Lower lobe of right lung (tissue), 2 donors: ENCODE results near the gene TXNRD1. TPM values are rescaled to one million over a fixed set of nuclear protein-coding genes. Genes with fewer than 3 reads are reported as not detected.

Source experiments
- ATAC-seq, 2 donors: fragments of 200-7000 bp; cut with Tn5 transposase; one replicate each; pipeline ENCODE4 v1.9.1; 2020 to 2022; ENCODE audit warnings: mild to moderate bottlenecking in 2 of 2, moderate library complexity in 2 of 2
- DNase-seq: peaks from one replicate; pipeline ENCODE4 v3.0.0-alpha.2; 2020
- H3K27ac ChIP-seq: fragments of 200-600 bp; one replicate; pipeline ENCODE4 v1.8.0; 2022
- H3K27me3 ChIP-seq: fragments of 200-600 bp; one replicate; pipeline ENCODE4 v1.8.0; 2022; ENCODE audit warnings: low read depth
- H3K36me3 ChIP-seq: fragments of 200-600 bp; one replicate; pipeline ENCODE4 v1.8.0; 2022; ENCODE audit warnings: mild to moderate bottlenecking
- H3K4me1 ChIP-seq: fragments of 200-600 bp; one replicate; pipeline ENCODE4 v1.8.0; 2022
- H3K4me3 ChIP-seq: fragments of 200-600 bp; one replicate; pipeline ENCODE4 v1.8.0; 2022; ENCODE audit warnings: mild to moderate bottlenecking
- H3K9me3 ChIP-seq: fragments of 200-600 bp; one replicate; pipeline ENCODE4 v1.8.0; 2022
- CTCF ChIP-seq: fragments of 200-600 bp; IDR thresholded peaks from one replicate; pipeline ENCODE4 v1.8.0; 2022; ENCODE audit warnings: antibody characterized with exemption, mild to moderate bottlenecking
- intact Hi-C: fragments of 100-400 bp; cut with DNase I; formaldehyde crosslinking; loops from one replicate; pipeline ENCODE4 v1.11.0; 2022
- total RNA-seq: library from RNA; stranded (reverse); fragmentation: NEBNext Ultra II Directional; extraction: Animal tissue kit (Norgen Biotek cat#: 25700); gene quantifications from one replicate; pipeline ENCODE4 v1.2.1, GENCODE V29; 2021
- donor health status: DM: no; HTN: yes; CAD: no; lungs with severe emphysema.

The TXNRD1 gene
- total RNA-seq, 1 donor from 2014 or later: 144 TPM

- no peak overlapping the region for H3K27ac ChIP-seq
- no peak for TF ChIP-seq CTCF
- H3K27me3 ChIP-seq: no peaks in the 10 kb centered on the region
- no peak for ATAC-seq
- no peaks in the 10 kb centered on the region for H3K9me3 ChIP-seq
- H3K4me1 ChIP-seq: no peaks in the 10 kb centered on the region
- H3K36me3 ChIP-seq: no peaks in the 10 kb centered on the region
- H3K4me3 ChIP-seq: no peak overlapping the region
- no peak for DNase-seq
- intact Hi-C loops: no loop called here
Observed at GRCh38 chr12:104279164-104279563, 63.6 kb downstream of the TXNRD1 start.

GRCh38 chr12:104280111-104280510 lies 64.5 kb downstream of the TXNRD1 start:
- no peak overlapping the region for H3K4me3 ChIP-seq
- intact Hi-C loops: no loop called here
- no peaks in the 10 kb centered on the region for H3K27me3 ChIP-seq
- DNase-seq: no peak
- H3K4me1 ChIP-seq: peaks cover under 1% of the 10 kb centered on the region
- no peaks in the 10 kb centered on the region for H3K9me3 ChIP-seq
- no peaks in the 10 kb centered on the region for H3K36me3 ChIP-seq
- ATAC-seq: no peak
- H3K27ac ChIP-seq: no peak overlapping the region
- TF ChIP-seq CTCF: no peak

- H3K4me1 ChIP-seq: peaks cover 8% of the 10 kb centered on the region
- intact Hi-C loops: no loop called here
- H3K4me3 ChIP-seq: no peak overlapping the region
- H3K36me3 ChIP-seq: no peaks in the 10 kb centered on the region
- no peak overlapping the region for H3K27ac ChIP-seq
- no peak for DNase-seq
- no peaks in the 10 kb centered on the region for H3K9me3 ChIP-seq
- TF ChIP-seq CTCF: no peak
- H3K27me3 ChIP-seq: no peaks in the 10 kb centered on the region
- ATAC-seq: no peak
Observed at GRCh38 chr12:104280717-104281458, 65.3 kb downstream of the TXNRD1 start.

GRCh38 chr12:104281636-104282035 lies 66.1 kb downstream of the TXNRD1 start:
- H3K27ac ChIP-seq: no peak overlapping the region
- no peaks in the 10 kb centered on the region for H3K9me3 ChIP-seq
- TF ChIP-seq CTCF: no peak

GRCh38 chr12:104282109-104282508 lies 66.5 kb downstream of the TXNRD1 start:
- Histone ChIP-seq H3K4me1 (peaks cover 15% of the 10 kb centered on the region), H3K27ac (no peak overlapping the region), H3K27me3 (no peaks in the 10 kb centered on the region), H3K9me3 (no peaks in the 10 kb centered on the region), H3K4me3 (no peak overlapping the region), H3K36me3 (no peaks in the 10 kb centered on the region)
- no peak for TF ChIP-seq CTCF
- intact Hi-C loops: no loop called here
- DNase-seq: no peak
- ATAC-seq: no peak

More at GRCh38 chr12:104281636-104282035, 66.1 kb downstream of the TXNRD1 start:
- H3K4me3 ChIP-seq: no peak overlapping the region
- H3K27me3 ChIP-seq: no peaks in the 10 kb centered on the region
- no peaks in the 10 kb centered on the region for H3K36me3 ChIP-seq
- DNase-seq: no peak
- intact Hi-C loops: no loop called here
- no peak for ATAC-seq
- peaks cover 15% of the 10 kb centered on the region for H3K4me1 ChIP-seq
